GM21723 (cell line): ENCODE results near the gene RUNDC1.
"Not testable (repeated sequence)": the region's sequence is repeated elsewhere in the genome, so short reads cannot be mapped to it uniquely, and the experiment has no call there.

ENCODE experiments used
- ATAC-seq: cut with Tn5 transposase; IDR thresholded peaks from one replicate; pipeline ENCODE4 v1.9.1; 2021; ENCODE audit warnings: mild to moderate bottlenecking, moderate library complexity; ENCODE audit not compliant: unreplicated experiment

Gene RUNDC1

GRCh38 chr17:42989726-42990652 is 9.6 kb downstream of the RUNDC1 start:
- no peak for ATAC-seq

- ATAC-seq: no peak
These were observed 11.1 kb downstream of the RUNDC1 start for GRCh38 chr17:42991471-42991870.

- no peak for ATAC-seq
These were observed 12.5 kb downstream of the RUNDC1 start for GRCh38 chr17:42992872-42993271.

- not testable (repeated sequence) for ATAC-seq
These were observed 13.5 kb downstream of the RUNDC1 start for GRCh38 chr17:42993913-42994312.

GRCh38 chr17:42997390-42997983 is 17.1 kb downstream of the RUNDC1 start:
- no peak for ATAC-seq

GRCh38 chr17:42997984-42998938 is 17.9 kb downstream of the RUNDC1 start, which contains the start of gene RPL27:
Gene RPL27, plus strand, starts transcription at chr17:42998419. Its CDS starts 332 bp downstream, at chr17:42998751.
- ATAC-seq: peak; percentile 92

- ATAC-seq: no peak
These were observed 18.7 kb downstream of the RUNDC1 start for GRCh38 chr17:42999003-42999525.

GRCh38 chr17:43000894-43001293 is 20.5 kb downstream of the RUNDC1 start:
- ATAC-seq: not testable (repeated sequence)

GRCh38 chr17:43003542-43004172 is 23.3 kb downstream of the RUNDC1 start:
- no peak for ATAC-seq

GRCh38 chr17:43006639-43007551 is 26.5 kb downstream of the RUNDC1 start, which contains the start of gene IFI35:
Gene IFI35, plus strand, starts transcription at chr17:43006784. Its CDS starts 164 bp downstream, at chr17:43006948.
- ATAC-seq: peak; percentile 90

GRCh38 chr17:43010667-43011308 is 30.4 kb downstream of the RUNDC1 start:
- ATAC-seq: no peak

- no peak for ATAC-seq
These were observed 31.5 kb downstream of the RUNDC1 start for GRCh38 chr17:43011728-43012472.

GRCh38 chr17:43013296-43013695 is 32.9 kb downstream of the RUNDC1 start:
- no peak for ATAC-seq

GRCh38 chr17:43014020-43014648 is 33.8 kb downstream of the RUNDC1 start:
- no peak for ATAC-seq

GRCh38 chr17:43014649-43015542 is 34.5 kb downstream of the RUNDC1 start:
- no peak for ATAC-seq

GRCh38 chr17:43015579-43015978 is 35.2 kb downstream of the RUNDC1 start:
- no peak for ATAC-seq
